ENCODE results near the gene NIM1K. TPM values are rescaled to one million over a fixed set of nuclear protein-coding genes. Genes with fewer than 3 reads are reported as not detected.

NIM1K gene
- polyA plus RNA-seq, 3 donors, result 0.13 TPM; not detected in 2

DNA sequence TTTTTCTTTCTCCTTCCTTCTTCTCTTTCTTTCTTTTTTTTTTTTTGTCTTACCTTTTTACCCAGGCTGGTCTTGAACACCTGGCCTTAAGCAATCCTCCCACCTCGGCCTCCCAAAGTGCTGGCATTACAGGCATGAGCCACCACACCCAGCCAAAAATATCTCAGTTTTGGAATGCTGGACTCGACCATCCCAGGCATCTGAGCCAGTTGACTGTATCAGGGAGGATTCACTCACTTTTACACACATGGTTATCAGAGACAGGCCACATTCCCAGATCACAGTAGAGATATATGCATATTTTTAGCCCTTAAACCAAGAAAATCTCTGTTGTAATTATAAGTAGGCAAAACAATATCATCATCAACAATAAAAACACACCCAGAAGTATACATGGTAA, 21.9 kb downstream of the NIM1K start:
- Histone ChIP-seq H3K9ac (ENCODE audit: insufficient read depth, low read length, poor library complexity, severe bottlenecking) (no peak overlapping the region), H3K4me2 (replicated peaks; ENCODE audit: extremely low read depth, low read length, poor library complexity, severe bottlenecking) (no peak overlapping the region), H3K4me1 (ENCODE audit: control insufficient read depth in 1 of 2, insufficient read depth in 2 of 2, low read length in 2 of 2) (no peaks in the 10 kb centered on the region), H2AFZ (ENCODE audit: insufficient read depth, low read depth, low read length, poor library complexity, severe bottlenecking) (no peak overlapping the region), H3K27ac (ENCODE audit: low read depth in 1 of 2, low read length in 2 of 2) (no peak overlapping the region), H3K27me3 (ENCODE audit: control insufficient read depth in 2 of 2, insufficient read depth in 2 of 2, low read length in 2 of 2) (peaks cover 0 to 9% of the 10 kb centered on the region in 2 donors), H3K79me2 (ENCODE audit: insufficient read depth, low read length) (no peaks in the 10 kb centered on the region), H3K4me3 (replicated peaks in 1 of 3; ENCODE audit: low read depth in 2 of 3, low read length in 3 of 3) (no peak overlapping the region), H3K9me3 (replicated peaks in 1 of 2; ENCODE audit: control insufficient read depth in 1 of 2, insufficient read depth in 1 of 2, low read length in 2 of 2) (no peaks in the 10 kb centered on the region), H4K20me1 (ENCODE audit: insufficient read depth, low read length) (no peaks in the 10 kb centered on the region), H3K36me3 (replicated peaks in 1 of 2; ENCODE audit: control insufficient read depth in 1 of 2, insufficient read depth in 2 of 2, low read length in 2 of 2) (no peaks in the 10 kb centered on the region)
- H3K4me1 Mint-ChIP-seq, result peaks cover 2% of the 10 kb centered on the region
- H3K9me3 Mint-ChIP-seq, result peaks cover 0 to 5% (median 1%) of the 10 kb centered on the region in 7 donors
- TF ChIP-seq CTCF (IDR thresholded peaks at IDR 0.05), result no peak
- peaks cover 8 to 15% (median 11%) of the 10 kb centered on the region in 3 donors for H3K27me3 Mint-ChIP-seq (ENCODE audit: low read depth in 3 of 3)
- intact Hi-C loops (cut with micrococcal nuclease), result no loop called here
- no peaks in the 10 kb centered on the region for H3K36me3 Mint-ChIP-seq
- H3K4me3 Mint-ChIP-seq, result no peak overlapping the region
- 100% methylated on average over 1 of the region's 2 CpGs for WGBS (ENCODE audit: insufficient coverage)
- no peak overlapping the region for H3K27ac Mint-ChIP-seq
- DNase-seq, result no peak

- Histone ChIP-seq H3K4me1 (ENCODE audit: control insufficient read depth in 1 of 2, insufficient read depth in 2 of 2, low read length in 2 of 2) (no peaks in the 10 kb centered on the region), H3K4me2 (replicated peaks; ENCODE audit: extremely low read depth, low read length, poor library complexity, severe bottlenecking) (no peak overlapping the region), H4K20me1 (ENCODE audit: insufficient read depth, low read length) (no peaks in the 10 kb centered on the region), H3K9me3 (replicated peaks in 1 of 2; ENCODE audit: control insufficient read depth in 1 of 2, insufficient read depth in 1 of 2, low read length in 2 of 2) (no peaks in the 10 kb centered on the region), H2AFZ (ENCODE audit: insufficient read depth, low read depth, low read length, poor library complexity, severe bottlenecking) (no peak overlapping the region), H3K4me3 (replicated peaks in 1 of 3; ENCODE audit: low read depth in 2 of 3, low read length in 3 of 3) (no peak overlapping the region), H3K9ac (ENCODE audit: insufficient read depth, low read length, poor library complexity, severe bottlenecking) (no peak overlapping the region), H3K27me3 (ENCODE audit: control insufficient read depth in 2 of 2, insufficient read depth in 2 of 2, low read length in 2 of 2) (peaks cover 0 to 6% of the 10 kb centered on the region in 2 donors), H3K27ac (ENCODE audit: low read depth in 1 of 2, low read length in 2 of 2) (no peak overlapping the region), H3K79me2 (ENCODE audit: insufficient read depth, low read length) (no peaks in the 10 kb centered on the region), H3K36me3 (replicated peaks in 1 of 2; ENCODE audit: control insufficient read depth in 1 of 2, insufficient read depth in 2 of 2, low read length in 2 of 2) (no peaks in the 10 kb centered on the region)
- Mint-ChIP-seq H3K9me3 (peaks cover 0 to 5% (median 1%) of the 10 kb centered on the region in 7 donors), H3K4me3 (no peak overlapping the region), H3K36me3 (no peaks in the 10 kb centered on the region), H3K4me1 (peaks cover 2% of the 10 kb centered on the region), H3K27ac (peak overlapping the region in 3 of 7 donors; percentile 26 to 47 (median 31)), H3K27me3 (ENCODE audit: low read depth in 3 of 3) (peaks cover 5 to 15% (median 12%) of the 10 kb centered on the region in 3 donors)
- DNase-seq, result peak; percentile 27 to 51 (median 30)
- 100% methylated on average over 4 of the region's 11 CpGs for WGBS (ENCODE audit: insufficient coverage)
- intact Hi-C loops (cut with micrococcal nuclease), result no loop called here
- no peak for TF ChIP-seq CTCF (IDR thresholded peaks at IDR 0.05)
Measured at GRCh38 chr5:43215073-43215631, 23.1 kb downstream of the NIM1K start.

Data from CD14-positive monocyte (primary cell).